ENCODE data around the gene ANLN.
A peak's percentile ranks its signal among the peaks of the same experiment; 100 is the strongest.

Gene ANLN

DNA sequence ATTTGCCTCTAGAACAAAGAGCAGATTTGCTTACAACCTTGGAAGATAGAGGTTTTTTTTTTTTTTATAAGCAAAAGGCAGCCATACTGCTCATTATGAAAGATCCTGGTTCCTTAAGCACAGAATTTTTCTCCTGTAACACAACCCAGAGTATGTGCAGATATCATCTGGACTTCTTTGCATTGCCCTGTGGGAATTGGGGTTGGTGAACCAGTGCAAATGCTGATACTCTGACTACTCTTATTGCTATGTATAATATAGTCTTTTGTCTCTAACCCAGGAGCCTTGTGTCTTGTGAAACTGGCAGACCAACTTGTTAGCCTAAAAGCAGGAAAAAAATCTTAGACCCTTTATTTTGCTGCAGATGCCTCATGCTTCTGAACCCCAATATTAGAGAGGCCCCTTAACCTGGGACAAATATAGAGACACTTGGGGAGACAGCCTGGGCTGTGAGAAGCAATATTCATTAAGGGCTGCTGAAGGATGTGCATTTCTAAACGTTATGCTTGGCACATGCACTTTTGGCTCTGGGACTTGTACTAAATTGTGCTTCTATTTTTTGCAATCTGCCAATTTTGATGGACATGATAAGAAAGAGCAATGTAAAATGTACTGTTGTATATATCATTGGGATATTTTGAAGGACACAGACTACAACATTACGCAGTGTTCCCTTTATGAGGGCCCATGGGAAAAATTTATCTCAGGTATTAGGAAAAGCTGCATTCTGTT is 78.9 kb downstream of the ANLN start:
- no peak for DNase-seq (ENCODE audit: low spot score)
- TF ChIP-seq, protein P1, sequence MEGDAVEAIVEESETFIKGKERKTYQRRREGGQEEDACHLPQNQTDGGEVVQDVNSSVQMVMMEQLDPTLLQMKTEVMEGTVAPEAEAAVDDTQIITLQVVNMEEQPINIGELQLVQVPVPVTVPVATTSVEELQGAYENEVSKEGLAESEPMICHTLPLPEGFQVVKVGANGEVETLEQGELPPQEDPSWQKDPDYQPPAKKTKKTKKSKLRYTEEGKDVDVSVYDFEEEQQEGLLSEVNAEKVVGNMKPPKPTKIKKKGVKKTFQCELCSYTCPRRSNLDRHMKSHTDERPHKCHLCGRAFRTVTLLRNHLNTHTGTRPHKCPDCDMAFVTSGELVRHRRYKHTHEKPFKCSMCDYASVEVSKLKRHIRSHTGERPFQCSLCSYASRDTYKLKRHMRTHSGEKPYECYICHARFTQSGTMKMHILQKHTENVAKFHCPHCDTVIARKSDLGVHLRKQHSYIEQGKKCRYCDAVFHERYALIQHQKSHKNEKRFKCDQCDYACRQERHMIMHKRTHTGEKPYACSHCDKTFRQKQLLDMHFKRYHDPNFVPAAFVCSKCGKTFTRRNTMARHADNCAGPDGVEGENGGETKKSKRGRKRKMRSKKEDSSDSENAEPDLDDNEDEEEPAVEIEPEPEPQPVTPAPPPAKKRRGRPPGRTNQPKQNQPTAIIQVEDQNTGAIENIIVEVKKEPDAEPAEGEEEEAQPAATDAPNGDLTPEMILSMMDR (IDR thresholded peaks at IDR 0.05; ENCODE audit: extremely low read depth, missing control alignments): no peak

DNA sequence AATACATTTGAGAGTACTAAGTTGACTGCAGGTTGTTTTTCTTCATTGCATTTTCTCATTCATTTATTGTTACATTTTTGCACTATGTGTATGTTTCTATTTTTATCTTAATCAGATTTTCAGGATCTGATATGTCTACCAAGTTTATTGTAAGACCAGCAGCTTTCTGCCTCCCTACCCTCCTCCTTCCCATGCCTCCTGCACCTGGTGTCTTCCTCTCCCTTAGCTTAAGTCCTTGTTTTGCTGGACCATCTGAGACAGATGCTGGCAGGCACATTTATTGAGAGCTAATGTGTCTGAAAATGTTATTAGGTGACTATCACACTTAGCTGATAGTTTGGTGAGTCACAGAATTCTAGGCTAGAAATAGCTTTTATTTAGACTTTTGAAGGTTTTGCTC is 79.6 kb downstream of the ANLN start:
- no peak for DNase-seq (ENCODE audit: low spot score)
- TF ChIP-seq, protein P1 (IDR thresholded peaks at IDR 0.05; ENCODE audit: extremely low read depth, missing control alignments): no peak

DNA sequence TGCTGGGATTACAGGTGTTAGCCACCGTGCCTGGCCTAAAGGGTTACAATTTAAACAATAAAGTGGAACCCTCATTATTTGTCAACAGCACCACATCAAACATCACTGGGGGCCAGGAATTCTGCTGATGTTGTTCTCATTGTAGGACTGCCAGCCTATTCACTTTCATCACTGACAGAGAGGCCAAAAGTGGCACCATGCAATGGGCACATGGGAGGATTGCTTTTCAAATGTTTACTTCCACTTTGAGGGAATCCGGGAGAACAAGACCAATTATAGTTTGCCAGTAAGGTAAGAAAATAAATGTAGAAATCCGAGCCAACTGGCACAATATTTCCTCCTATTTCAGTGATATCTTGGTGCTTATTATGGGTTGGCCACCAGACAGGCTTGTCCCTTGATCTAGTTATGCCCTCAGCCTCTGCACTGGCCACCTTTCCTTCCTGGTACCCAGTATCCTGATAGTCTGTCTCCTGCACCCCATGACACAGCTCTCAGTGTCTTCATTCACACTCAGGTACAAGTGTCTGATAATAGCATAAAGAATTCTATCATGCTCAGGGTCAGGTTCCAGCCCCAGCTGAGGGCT is 82.6 kb downstream of the ANLN start:
- DNase-seq (ENCODE audit: low spot score): no peak
- TF ChIP-seq, protein P1 (IDR thresholded peaks at IDR 0.05; ENCODE audit: extremely low read depth, missing control alignments): no peak

DNA sequence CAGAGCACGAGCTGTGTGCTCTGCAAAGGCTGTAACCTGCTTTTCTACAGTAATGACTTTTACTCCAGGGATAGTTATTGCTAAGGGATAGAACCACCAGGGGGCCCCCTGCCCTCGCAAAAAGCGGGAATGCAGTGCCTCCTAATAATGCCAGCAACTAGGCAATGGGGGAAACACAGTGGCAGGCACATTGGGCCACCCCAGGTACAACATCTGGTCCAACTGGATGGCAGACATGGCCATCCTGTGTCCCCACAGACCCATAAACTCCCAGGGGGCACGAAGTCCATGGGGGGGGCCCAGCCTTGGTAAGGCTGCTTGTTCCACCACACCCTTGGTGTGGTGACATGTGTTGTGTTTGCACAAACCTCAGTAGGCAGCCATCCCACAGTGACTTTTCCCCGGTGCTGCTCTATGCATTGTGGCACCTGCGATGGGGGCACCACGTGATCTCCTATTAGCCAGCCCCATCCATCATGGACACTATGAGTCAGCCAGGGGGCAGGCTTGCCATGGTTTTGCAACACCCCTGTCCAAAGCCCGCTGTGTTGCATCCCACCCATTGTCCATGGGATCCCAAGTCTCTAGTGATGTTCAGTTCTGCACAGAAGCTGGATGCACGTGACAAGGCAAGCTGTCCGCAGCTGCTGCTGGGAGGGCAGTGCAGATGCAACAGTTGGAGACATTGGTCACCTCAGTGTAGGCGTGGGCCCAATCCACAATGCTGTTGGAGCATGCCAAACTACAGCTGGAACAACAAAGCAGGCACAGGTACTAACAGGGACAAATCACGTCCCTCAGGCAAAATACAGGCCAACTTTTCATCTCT is 84.0 kb downstream of the ANLN start:
- DNase-seq (ENCODE audit: low spot score): peak; percentile 10
- TF ChIP-seq, protein P1 (IDR thresholded peaks at IDR 0.05; ENCODE audit: extremely low read depth, missing control alignments): peak; percentile 18

DNA sequence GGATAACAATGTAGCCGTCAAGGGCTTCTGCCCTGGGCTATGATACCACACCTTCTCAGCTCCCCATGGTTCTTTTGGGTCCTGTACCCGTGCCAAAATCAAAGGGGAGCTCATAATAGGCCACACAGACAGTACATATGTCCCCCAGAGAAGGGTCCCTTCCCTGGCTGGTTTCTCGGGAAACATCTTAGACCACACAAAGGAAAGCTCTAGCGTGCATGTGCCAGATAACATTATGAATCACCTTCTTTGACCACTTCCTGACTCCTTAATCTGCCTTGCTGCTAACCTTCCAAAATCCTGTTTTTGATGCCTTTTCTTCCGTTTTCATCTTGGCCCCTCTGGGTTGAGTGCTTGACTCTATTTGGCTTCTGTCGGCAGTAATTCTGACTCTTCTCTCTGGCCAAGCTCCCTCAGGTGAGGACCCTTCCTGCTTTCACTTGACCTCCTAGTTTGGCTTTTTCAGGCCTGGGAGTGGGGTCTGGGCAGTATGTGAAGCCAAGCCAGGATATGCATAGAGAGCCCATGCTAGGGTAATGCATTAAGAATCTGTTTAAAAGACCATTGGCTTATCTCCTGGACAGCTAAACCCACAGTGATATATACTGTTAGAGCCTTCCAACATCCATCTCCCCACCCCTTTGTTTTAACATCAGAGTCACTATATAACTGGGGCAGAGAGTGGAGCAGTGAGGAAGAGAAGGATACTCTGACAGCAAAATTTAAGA is 84.8 kb downstream of the ANLN start:
- DNase-seq (ENCODE audit: low spot score): no peak

DNA sequence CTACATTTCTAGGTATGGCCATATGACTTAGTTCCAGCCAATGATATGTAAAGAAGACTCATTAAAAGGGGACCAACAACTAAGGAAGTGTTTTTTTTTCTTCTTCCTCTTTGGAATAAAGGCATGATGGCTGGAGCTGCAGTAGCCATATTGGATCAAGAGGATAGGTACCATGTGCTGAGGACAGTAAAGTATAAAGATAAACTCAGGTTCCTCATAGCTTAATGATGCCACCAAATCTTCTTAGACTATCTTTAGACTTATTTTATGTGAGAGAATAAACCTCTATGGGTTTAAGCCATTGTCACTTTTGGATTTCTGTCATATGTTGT is 85.3 kb downstream of the ANLN start:
- DNase-seq (ENCODE audit: low spot score): no peak
- TF ChIP-seq, protein P1 (IDR thresholded peaks at IDR 0.05; ENCODE audit: extremely low read depth, missing control alignments): no peak

More for the DNA sequence above, 84.8 kb downstream of the ANLN start:
- TF ChIP-seq, protein P1 (IDR thresholded peaks at IDR 0.05; ENCODE audit: extremely low read depth, missing control alignments): no peak

Data from GM20000 (cell line).